GM21529 (cell line): Measurements from ENCODE around the gene HSPB1.
"Not testable (repeated sequence)": the region's sequence is repeated elsewhere in the genome, so short reads cannot be mapped to it uniquely, and the experiment has no call there.

Source experiments
- ATAC-seq: cut with Tn5 transposase; IDR thresholded peaks from one replicate; pipeline ENCODE4 v1.9.1; 2021; ENCODE audit not compliant: unreplicated experiment

The HSPB1 gene

GRCh38 chr7:76302347-76303201 is at the start of gene HSPB1:
Gene HSPB1, plus strand, starts transcription at chr7:76302673. Its CDS starts 40 bp downstream, at chr7:76302713.
- peak; percentile 63 for ATAC-seq

- ATAC-seq, result no peak
Observed at GRCh38 chr7:76254781-76255180, 47.7 kb upstream of the HSPB1 start.

- no peak for ATAC-seq
Observed at GRCh38 chr7:76257973-76258372, 44.5 kb upstream of the HSPB1 start.

GRCh38 chr7:76259124-76260093 is 43.1 kb upstream of the HSPB1 start:
- ATAC-seq, result no peak

GRCh38 chr7:76260171-76260703 is 42.2 kb upstream of the HSPB1 start:
- no peak for ATAC-seq

GRCh38 chr7:76261329-76261728 is 41.1 kb upstream of the HSPB1 start:
- ATAC-seq, result no peak

GRCh38 chr7:76261931-76262330 is 40.5 kb upstream of the HSPB1 start:
- ATAC-seq, result no peak

GRCh38 chr7:76262683-76263402 is 39.6 kb upstream of the HSPB1 start:
- peak; percentile 69 for ATAC-seq

GRCh38 chr7:76265299-76265698 is 37.2 kb upstream of the HSPB1 start:
- no peak for ATAC-seq

GRCh38 chr7:76267107-76267893 is 35.2 kb upstream of the HSPB1 start:
- no peak for ATAC-seq

- ATAC-seq, result no peak
Observed at GRCh38 chr7:76267894-76268183, 34.6 kb upstream of the HSPB1 start.

GRCh38 chr7:76268376-76268775 is 34.1 kb upstream of the HSPB1 start:
- ATAC-seq, result no peak

- ATAC-seq, result no peak
Observed at GRCh38 chr7:76269895-76270294, 32.6 kb upstream of the HSPB1 start.

- not testable (repeated sequence) for ATAC-seq
Observed at GRCh38 chr7:76271384-76271783, 31.1 kb upstream of the HSPB1 start.

- ATAC-seq, result no peak
Observed at GRCh38 chr7:76272142-76272541, 30.3 kb upstream of the HSPB1 start.

GRCh38 chr7:76272851-76273497 is 29.5 kb upstream of the HSPB1 start:
- peak; percentile 57 for ATAC-seq

- no peak for ATAC-seq
Observed at GRCh38 chr7:76273503-76273902, 29.0 kb upstream of the HSPB1 start.

GRCh38 chr7:76278540-76278939 is 23.9 kb upstream of the HSPB1 start:
- ATAC-seq, result no peak

GRCh38 chr7:76280408-76280807 is 22.1 kb upstream of the HSPB1 start:
- no peak for ATAC-seq
